ENCODE measurements around the gene GDPGP1. TPM values are rescaled to one million over a fixed set of nuclear protein-coding genes. Genes with fewer than 3 reads are reported as not detected.
A peak's percentile ranks its signal among the peaks of the same experiment; 100 is the strongest.

Gene GDPGP1
- polyA plus RNA-seq, 4 donors: 4.9 to 8.6 (median 6.6) TPM

DNA sequence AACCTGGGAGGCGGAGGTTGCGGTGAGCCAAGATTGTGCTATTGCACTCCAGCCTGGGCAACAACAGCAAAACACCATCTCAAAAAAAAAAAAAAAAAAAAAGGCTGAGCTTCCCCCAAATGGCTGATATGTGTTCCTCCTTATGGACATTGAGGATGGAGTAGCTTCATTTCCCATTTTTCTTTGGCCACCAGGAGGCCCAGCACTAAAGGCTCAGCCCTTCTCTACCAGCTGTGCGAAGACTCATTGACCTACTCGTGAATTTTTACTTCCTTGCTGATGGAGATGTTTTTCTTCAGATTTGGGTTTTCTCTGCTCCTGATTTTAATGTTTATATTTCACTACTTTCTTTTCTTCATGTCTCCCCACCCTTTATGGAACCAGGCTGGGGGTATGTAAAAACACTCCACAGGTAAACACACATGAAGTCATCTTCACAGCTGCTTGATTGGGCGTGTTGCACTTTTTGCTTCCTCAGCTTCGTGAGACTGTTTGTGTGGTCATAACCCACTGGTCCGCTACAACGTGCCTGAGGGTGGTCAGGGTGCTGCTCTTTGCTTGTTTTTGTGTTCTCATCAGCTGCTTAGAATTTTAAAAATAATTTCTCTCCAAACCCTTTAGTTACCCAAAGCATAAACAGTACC lies 19.3 kb upstream of the GDPGP1 start:
- WGBS, 3 donors: 58 to 62% (median 62%) methylated on average over 8 of the region's 8 CpGs
- Histone ChIP-seq H3K9me3 (ENCODE audit: control insufficient read depth in 2 of 2, insufficient read depth in 1 of 2, low read depth in 1 of 2, low read length in 1 of 2) (no peaks in the 10 kb centered on the region), H3K27me3 (ENCODE audit: control insufficient read depth in 3 of 3, insufficient read depth in 3 of 3, low read length in 3 of 3) (no peaks in the 10 kb centered on the region), H3K36me3 (ENCODE audit: control insufficient read depth in 3 of 3, insufficient read depth in 2 of 3, low read depth in 1 of 3, low read length in 3 of 3) (peaks cover 0 to 64% (median 3%) of the 10 kb centered on the region in 3 donors), H3K4me1 (ENCODE audit: control insufficient read depth in 3 of 3, insufficient read depth in 2 of 3, low read depth in 1 of 3, low read length in 2 of 3) (peaks cover 8 to 42% (median 9%) of the 10 kb centered on the region in 3 donors), H3K27ac (ENCODE audit: low read depth in 1 of 3, low read length in 2 of 3) (peak overlapping the region; percentile 68 to 100 (median 83)), H3K4me3 (ENCODE audit: low read depth in 1 of 3, low read length in 3 of 3) (no peak overlapping the region)
- DNase-seq (no peak), FAIRE-seq (no peak)

GRCh38 chr15:90217671-90218394 lies 16.2 kb upstream of the GDPGP1 start:
- WGBS, 3 donors: 76 to 94% (median 84%) methylated on average over 9 of the region's 9 CpGs
- no peaks in the 10 kb centered on the region for H3K9me3 ChIP-seq (ENCODE audit: control insufficient read depth in 2 of 2, insufficient read depth in 1 of 2, low read depth in 1 of 2, low read length in 1 of 2)
- H3K27me3 ChIP-seq (ENCODE audit: control insufficient read depth in 3 of 3, insufficient read depth in 3 of 3, low read length in 3 of 3): no peaks in the 10 kb centered on the region
- H3K4me1 ChIP-seq (ENCODE audit: control insufficient read depth in 3 of 3, insufficient read depth in 2 of 3, low read depth in 1 of 3, low read length in 2 of 3): peaks cover 0 to 18% (median 4%) of the 10 kb centered on the region in 3 donors
- no peak for FAIRE-seq
- H3K27ac ChIP-seq (ENCODE audit: low read depth in 1 of 3, low read length in 2 of 3): no peak overlapping the region
- DNase-seq: no peak
- H3K4me3 ChIP-seq (ENCODE audit: low read depth in 1 of 3, low read length in 3 of 3): no peak overlapping the region
- H3K36me3 ChIP-seq (ENCODE audit: control insufficient read depth in 3 of 3, insufficient read depth in 2 of 3, low read depth in 1 of 3, low read length in 3 of 3): peaks cover 2 to 68% (median 6%) of the 10 kb centered on the region in 3 donors

DNA sequence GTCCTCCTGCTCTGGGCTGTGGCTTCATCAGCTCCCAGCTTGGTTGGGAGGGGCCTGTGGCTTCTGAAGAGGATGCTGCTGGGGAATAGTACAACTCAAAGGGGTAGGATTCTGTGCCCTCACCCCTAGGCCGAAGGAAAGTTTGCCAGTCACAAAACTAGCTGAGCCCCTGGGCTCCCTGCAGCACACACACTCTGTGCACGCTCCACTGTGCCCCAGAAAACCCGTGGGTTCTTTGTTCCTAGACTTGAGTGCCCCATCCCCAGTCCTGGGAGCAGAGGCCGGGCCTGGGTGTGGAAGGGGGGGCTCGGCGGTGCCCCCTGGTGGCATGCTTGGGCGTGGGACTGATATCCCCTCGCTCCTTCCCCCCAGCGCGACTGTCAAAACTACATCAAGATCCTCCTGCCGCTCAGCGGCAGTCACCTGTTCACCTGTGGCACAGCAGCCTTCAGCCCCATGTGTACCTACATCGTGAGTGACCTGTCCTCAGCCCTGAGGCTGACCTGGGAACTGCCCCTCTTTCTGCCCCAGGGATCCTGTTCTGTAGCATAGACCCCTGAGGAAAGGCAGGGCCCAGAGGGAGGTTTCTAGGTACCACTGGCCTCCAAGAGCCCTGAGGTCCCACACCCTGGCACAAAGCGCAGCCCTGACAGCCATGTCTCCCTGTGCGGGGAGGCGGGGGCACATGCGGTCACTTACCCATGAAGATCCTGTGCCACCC lies 14.4 kb upstream of the GDPGP1 start:
- DNase-seq (peak in 1 of 2 donors; percentile 52), FAIRE-seq (no peak)
- Histone ChIP-seq H3K27me3 (ENCODE audit: control insufficient read depth in 3 of 3, insufficient read depth in 3 of 3, low read length in 3 of 3) (no peaks in the 10 kb centered on the region), H3K27ac (ENCODE audit: low read depth in 1 of 3, low read length in 2 of 3) (no peak overlapping the region), H3K9me3 (ENCODE audit: control insufficient read depth in 2 of 2, insufficient read depth in 1 of 2, low read depth in 1 of 2, low read length in 1 of 2) (no peaks in the 10 kb centered on the region), H3K4me3 (ENCODE audit: low read depth in 1 of 3, low read length in 3 of 3) (no peak overlapping the region), H3K4me1 (ENCODE audit: control insufficient read depth in 3 of 3, insufficient read depth in 2 of 3, low read depth in 1 of 3, low read length in 2 of 3) (peaks cover 0 to 5% (median 3%) of the 10 kb centered on the region in 3 donors), H3K36me3 (ENCODE audit: control insufficient read depth in 3 of 3, insufficient read depth in 2 of 3, low read depth in 1 of 3, low read length in 3 of 3) (peaks cover 10 to 79% (median 16%) of the 10 kb centered on the region in 3 donors)
- 59 to 68% (median 67%) methylated on average over 16 to 17 of the region's 17 CpGs for WGBS, 3 donors

GRCh38 chr15:90221246-90221900 lies 12.6 kb upstream of the GDPGP1 start:
- no peak for FAIRE-seq
- H3K27ac ChIP-seq (ENCODE audit: low read depth in 1 of 3, low read length in 2 of 3): peak overlapping the region in 1 of 3 donors; percentile 6
- 43 to 55% (median 51%) methylated on average over 14 of the region's 14 CpGs for WGBS, 3 donors

DNA sequence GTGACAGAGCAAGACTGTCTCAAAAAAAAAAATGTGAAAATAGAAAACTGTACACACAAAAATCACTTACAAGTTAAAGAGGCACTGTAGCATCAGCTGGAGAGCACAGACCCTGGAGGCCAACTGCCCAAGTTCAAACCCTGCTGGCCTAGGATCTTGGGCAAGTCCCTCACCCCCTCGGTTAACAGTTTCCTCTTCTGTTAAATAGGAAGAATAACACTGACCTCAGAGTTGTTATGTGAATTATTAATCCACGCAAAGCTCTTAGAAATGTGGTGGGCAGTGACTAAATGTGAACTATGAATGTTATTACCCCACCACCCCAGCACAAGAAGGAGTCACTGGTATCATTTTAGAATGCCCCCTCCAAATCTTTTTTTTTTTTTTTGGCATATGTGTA lies 11.5 kb upstream of the GDPGP1 start:
- DNase-seq (no peak), FAIRE-seq (no peak)
- H3K27ac ChIP-seq (ENCODE audit: low read depth in 1 of 3, low read length in 2 of 3): no peak overlapping the region
- H3K36me3 ChIP-seq (ENCODE audit: control insufficient read depth in 3 of 3, insufficient read depth in 2 of 3, low read depth in 1 of 3, low read length in 3 of 3): peaks cover 19 to 91% (median 24%) of the 10 kb centered on the region in 3 donors
- H3K4me3 ChIP-seq (ENCODE audit: low read depth in 1 of 3, low read length in 3 of 3): no peak overlapping the region
- peaks cover 0 to 5% (median 0%) of the 10 kb centered on the region in 3 donors for H3K4me1 ChIP-seq (ENCODE audit: control insufficient read depth in 3 of 3, insufficient read depth in 2 of 3, low read depth in 1 of 3, low read length in 2 of 3)
- H3K9me3 ChIP-seq (ENCODE audit: control insufficient read depth in 2 of 2, insufficient read depth in 1 of 2, low read depth in 1 of 2, low read length in 1 of 2): no peaks in the 10 kb centered on the region
- WGBS, 3 donors: 73 to 85% (median 78%) methylated on average over 2 of the region's 2 CpGs
- no peaks in the 10 kb centered on the region for H3K27me3 ChIP-seq (ENCODE audit: control insufficient read depth in 3 of 3, insufficient read depth in 3 of 3, low read length in 3 of 3)

More at GRCh38 chr15:90221246-90221900, 12.6 kb upstream of the GDPGP1 start:
- peaks cover 19 to 87% (median 24%) of the 10 kb centered on the region in 3 donors for H3K36me3 ChIP-seq (ENCODE audit: control insufficient read depth in 3 of 3, insufficient read depth in 2 of 3, low read depth in 1 of 3, low read length in 3 of 3)
- no peaks in the 10 kb centered on the region for H3K9me3 ChIP-seq (ENCODE audit: control insufficient read depth in 2 of 2, insufficient read depth in 1 of 2, low read depth in 1 of 2, low read length in 1 of 2)
- peaks cover 0 to 5% (median 0%) of the 10 kb centered on the region in 3 donors for H3K4me1 ChIP-seq (ENCODE audit: control insufficient read depth in 3 of 3, insufficient read depth in 2 of 3, low read depth in 1 of 3, low read length in 2 of 3)
- no peak overlapping the region for H3K4me3 ChIP-seq (ENCODE audit: low read depth in 1 of 3, low read length in 3 of 3)
- DNase-seq: peak; percentile 83 to 86
- no peaks in the 10 kb centered on the region for H3K27me3 ChIP-seq (ENCODE audit: control insufficient read depth in 3 of 3, insufficient read depth in 3 of 3, low read length in 3 of 3)

GRCh38 chr15:90223441-90224165 lies 10.4 kb upstream of the GDPGP1 start:
- H3K27ac ChIP-seq (ENCODE audit: low read depth in 1 of 3, low read length in 2 of 3): no peak overlapping the region
- no peak overlapping the region for H3K4me3 ChIP-seq (ENCODE audit: low read depth in 1 of 3, low read length in 3 of 3)
- FAIRE-seq: no peak
- peaks cover 0 to 5% (median 0%) of the 10 kb centered on the region in 3 donors for H3K4me1 ChIP-seq (ENCODE audit: control insufficient read depth in 3 of 3, insufficient read depth in 2 of 3, low read depth in 1 of 3, low read length in 2 of 3)
- H3K27me3 ChIP-seq (ENCODE audit: control insufficient read depth in 3 of 3, insufficient read depth in 3 of 3, low read length in 3 of 3): no peaks in the 10 kb centered on the region
- WGBS, 3 donors: 94 to 95% (median 95%) methylated on average over 22 of the region's 22 CpGs
- no peak for DNase-seq
- H3K36me3 ChIP-seq (ENCODE audit: control insufficient read depth in 3 of 3, insufficient read depth in 2 of 3, low read depth in 1 of 3, low read length in 3 of 3): peaks cover 21 to 91% (median 35%) of the 10 kb centered on the region in 3 donors
- no peaks in the 10 kb centered on the region for H3K9me3 ChIP-seq (ENCODE audit: control insufficient read depth in 2 of 2, insufficient read depth in 1 of 2, low read depth in 1 of 2, low read length in 1 of 2)

GRCh38 chr15:90225047-90225446 lies 9.0 kb upstream of the GDPGP1 start:
- peaks cover 0 to 12% (median 2%) of the 10 kb centered on the region in 3 donors for H3K4me1 ChIP-seq (ENCODE audit: control insufficient read depth in 3 of 3, insufficient read depth in 2 of 3, low read depth in 1 of 3, low read length in 2 of 3)
- FAIRE-seq: no peak

More at GRCh38 chr15:90225047-90225446, 9.0 kb upstream of the GDPGP1 start:
- no peak for DNase-seq
- no peaks in the 10 kb centered on the region for H3K27me3 ChIP-seq (ENCODE audit: control insufficient read depth in 3 of 3, insufficient read depth in 3 of 3, low read length in 3 of 3)
- H3K36me3 ChIP-seq (ENCODE audit: control insufficient read depth in 3 of 3, insufficient read depth in 2 of 3, low read depth in 1 of 3, low read length in 3 of 3): peaks cover 28 to 91% (median 40%) of the 10 kb centered on the region in 3 donors
- no peaks in the 10 kb centered on the region for H3K9me3 ChIP-seq (ENCODE audit: control insufficient read depth in 2 of 2, insufficient read depth in 1 of 2, low read depth in 1 of 2, low read length in 1 of 2)
- no peak overlapping the region for H3K27ac ChIP-seq (ENCODE audit: low read depth in 1 of 3, low read length in 2 of 3)
- H3K4me3 ChIP-seq (ENCODE audit: low read depth in 1 of 3, low read length in 3 of 3): no peak overlapping the region
- 93 to 96% (median 94%) methylated on average over 17 of the region's 17 CpGs for WGBS, 3 donors

Data from small intestine (tissue), 7 donors.